Measurements from ENCODE around the gene CCDC137.

DNA sequence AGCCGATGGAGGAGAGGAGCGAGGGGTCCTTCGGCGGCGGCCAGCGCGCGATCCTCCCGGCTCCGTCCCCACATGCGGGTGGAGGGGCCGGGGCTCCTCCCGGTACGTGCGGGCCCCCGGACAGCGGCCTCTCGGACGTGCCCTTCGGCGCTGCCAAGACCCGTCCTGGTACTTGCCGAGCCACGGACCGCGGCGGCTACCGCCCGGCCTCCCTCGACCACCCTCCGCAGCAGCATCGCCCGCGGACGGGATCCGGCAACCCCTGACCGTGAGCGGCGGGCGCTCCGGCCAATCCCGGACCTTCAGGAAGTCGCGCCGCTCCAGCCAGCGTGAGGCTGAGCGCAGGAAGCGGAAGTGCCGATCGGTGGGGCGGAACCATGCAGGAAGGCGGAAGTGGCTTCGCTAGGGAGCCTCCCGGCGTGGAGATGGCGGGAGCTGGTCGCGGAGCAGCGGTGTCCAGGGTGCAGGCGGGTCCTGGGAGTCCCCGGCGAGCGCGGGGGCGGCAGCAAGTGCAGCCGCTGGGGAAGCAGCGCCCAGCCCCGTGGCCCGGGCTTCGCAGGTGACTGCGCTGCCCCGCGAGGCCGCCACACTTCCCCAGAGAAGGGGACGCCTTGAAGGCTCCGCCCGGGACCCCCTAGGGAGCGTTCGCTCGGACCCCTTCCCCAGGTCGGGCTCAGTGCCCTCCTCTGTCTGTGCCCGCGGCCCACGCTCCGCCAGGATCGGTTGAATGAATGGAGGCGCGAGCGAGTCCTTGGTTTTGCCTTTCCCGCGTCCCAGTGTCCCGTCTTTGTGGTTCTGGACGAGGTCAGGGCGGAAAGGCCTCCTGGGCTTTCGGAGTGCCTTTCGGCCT, at the start of gene CCDC137, which contains the start of gene OXLD1:
- TF ChIP-seq, protein P1, sequence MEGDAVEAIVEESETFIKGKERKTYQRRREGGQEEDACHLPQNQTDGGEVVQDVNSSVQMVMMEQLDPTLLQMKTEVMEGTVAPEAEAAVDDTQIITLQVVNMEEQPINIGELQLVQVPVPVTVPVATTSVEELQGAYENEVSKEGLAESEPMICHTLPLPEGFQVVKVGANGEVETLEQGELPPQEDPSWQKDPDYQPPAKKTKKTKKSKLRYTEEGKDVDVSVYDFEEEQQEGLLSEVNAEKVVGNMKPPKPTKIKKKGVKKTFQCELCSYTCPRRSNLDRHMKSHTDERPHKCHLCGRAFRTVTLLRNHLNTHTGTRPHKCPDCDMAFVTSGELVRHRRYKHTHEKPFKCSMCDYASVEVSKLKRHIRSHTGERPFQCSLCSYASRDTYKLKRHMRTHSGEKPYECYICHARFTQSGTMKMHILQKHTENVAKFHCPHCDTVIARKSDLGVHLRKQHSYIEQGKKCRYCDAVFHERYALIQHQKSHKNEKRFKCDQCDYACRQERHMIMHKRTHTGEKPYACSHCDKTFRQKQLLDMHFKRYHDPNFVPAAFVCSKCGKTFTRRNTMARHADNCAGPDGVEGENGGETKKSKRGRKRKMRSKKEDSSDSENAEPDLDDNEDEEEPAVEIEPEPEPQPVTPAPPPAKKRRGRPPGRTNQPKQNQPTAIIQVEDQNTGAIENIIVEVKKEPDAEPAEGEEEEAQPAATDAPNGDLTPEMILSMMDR (conservative IDR thresholded peaks at IDR 0.05 in 1 of 2, IDR thresholded peaks at IDR 0.05 in 1 of 2; ENCODE audit: low read depth in 1 of 2, low read length in 2 of 2), result no peak
- TF ChIP-seq EZH2 (IDR thresholded peaks at IDR 0.05; ENCODE audit: low read length, missing control alignments), result no peak
